Measurements from ENCODE around the gene SNRNP27.

GRCh38 chr2:69952336-69953115 lies 58.8 kb downstream of the SNRNP27 start:
- TF ChIP-seq CTCF (IDR thresholded peaks at IDR 0.05), result no peak
- no peak for TF ChIP-seq EHMT2 (IDR thresholded peaks at IDR 0.05; ENCODE audit: low read depth)
- no peak for TF ChIP-seq EP300 (IDR thresholded peaks at IDR 0.05)
- no peak for TF ChIP-seq USF2 (IDR thresholded peaks at IDR 0.05)
- no peak for TF ChIP-seq POLR2A (IDR thresholded peaks at IDR 0.05; ENCODE audit: low read length)
